Hematopoietic multipotent progenitor cell treated with erythropoietin and hydrocortisone succinate and interleukin-3 and kit ligand, for 6 days (in vitro differentiated cells): ENCODE results near the gene ATP9A.
A peak's percentile ranks its signal among the peaks of the same experiment; 100 is the strongest.
"Not testable (repeated sequence)": the region's sequence is repeated elsewhere in the genome, so short reads cannot be mapped to it uniquely, and the experiment has no call there.

Source experiments
- DNase-seq: peaks from one replicate; pipeline ENCODE4 v3.0.0-alpha.2; 2015

Gene ATP9A

GRCh38 chr20:51687108-51687507 is 81.1 kb downstream of the ATP9A start:
- DNase-seq = peak; percentile 56

- DNase-seq = not testable (repeated sequence)
These were observed 82.7 kb downstream of the ATP9A start for GRCh38 chr20:51685494-51685893.

- no peak for DNase-seq
These were observed 88.0 kb downstream of the ATP9A start for GRCh38 chr20:51680067-51680749.

GRCh38 chr20:51679254-51679921 is 88.8 kb downstream of the ATP9A start:
- no peak for DNase-seq

- no peak for DNase-seq
These were observed 90.0 kb downstream of the ATP9A start for GRCh38 chr20:51678026-51678697.

GRCh38 chr20:51668947-51669346 is 99.2 kb downstream of the ATP9A start:
- DNase-seq = no peak

GRCh38 chr20:51668515-51668914 is 99.7 kb downstream of the ATP9A start:
- DNase-seq = no peak

GRCh38 chr20:51667491-51667890 is 100.7 kb downstream of the ATP9A start:
- no peak for DNase-seq

- no peak for DNase-seq
These were observed 101.2 kb downstream of the ATP9A start for GRCh38 chr20:51667002-51667408.

GRCh38 chr20:51666126-51666525 is 102.1 kb downstream of the ATP9A start:
- DNase-seq = no peak

GRCh38 chr20:51665543-51666118 is 102.6 kb downstream of the ATP9A start:
- DNase-seq = no peak

- peak; percentile 28 for DNase-seq
These were observed 106.5 kb downstream of the ATP9A start for GRCh38 chr20:51661609-51662178.

GRCh38 chr20:51660672-51661608 is 107.2 kb downstream of the ATP9A start:
- DNase-seq = no peak

- no peak for DNase-seq
These were observed 108.6 kb downstream of the ATP9A start for GRCh38 chr20:51659491-51660050.

- DNase-seq = no peak
These were observed 111.4 kb downstream of the ATP9A start for GRCh38 chr20:51656726-51657260.

- DNase-seq = not testable (repeated sequence)
These were observed 112.1 kb downstream of the ATP9A start for GRCh38 chr20:51656089-51656488.

GRCh38 chr20:51654495-51654894 is 113.7 kb downstream of the ATP9A start:
- no peak for DNase-seq

- no peak for DNase-seq
These were observed 114.1 kb downstream of the ATP9A start for GRCh38 chr20:51654060-51654459.

GRCh38 chr20:51653226-51653625 is 115.0 kb downstream of the ATP9A start:
- no peak for DNase-seq

GRCh38 chr20:51651921-51652549 is 116.2 kb downstream of the ATP9A start:
- no peak for DNase-seq

GRCh38 chr20:51650685-51651134 is 117.5 kb downstream of the ATP9A start:
- peak; percentile 69 for DNase-seq
